Colon (tissue), 2 donors: Measurements from ENCODE around the gene AGL.
A peak's percentile ranks its signal among the peaks of the same experiment; 100 is the strongest.
"Not testable (repeated sequence)": the region's sequence is repeated elsewhere in the genome, so short reads cannot be mapped to it uniquely, and the experiment has no call there.

Source experiments
- FAIRE-seq: peaks from 2 replicates; lab custom pipeline; 2012; peaks lifted over from hg19 to GRCh38; lab: Jason Lieb, UNC
- donor health status: control.
- donor health status: control.

Gene AGL

DNA sequence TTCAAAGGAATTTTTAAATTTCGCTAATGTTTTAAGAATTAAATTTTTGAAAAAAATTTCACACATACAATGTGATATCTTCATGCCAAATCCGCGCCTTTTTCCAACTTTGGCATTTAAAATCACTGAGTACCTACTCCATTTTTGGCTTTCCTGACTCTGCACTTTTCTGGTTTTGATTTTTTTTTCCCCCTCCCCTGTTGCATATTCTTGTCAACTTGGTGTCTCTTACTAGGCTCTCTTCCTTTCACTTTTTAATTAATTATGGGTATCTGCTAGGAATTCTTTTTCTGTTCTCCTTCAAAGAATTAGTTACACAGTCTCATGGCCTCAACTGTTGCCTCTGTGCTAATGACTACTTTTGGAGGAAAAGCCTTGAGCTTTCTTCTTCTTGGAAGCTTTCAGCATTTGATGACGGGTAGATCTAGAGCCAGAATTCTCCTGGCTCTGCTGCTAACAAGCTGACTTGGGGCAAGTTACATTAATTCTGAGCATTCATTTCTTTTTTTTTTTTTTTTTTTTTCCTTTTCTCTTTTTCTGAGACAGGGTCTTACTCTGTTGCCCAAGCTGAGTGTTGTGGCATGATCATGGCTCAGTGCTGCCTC, 1.8 kb downstream of the AGL start:
- FAIRE-seq, result no peak

DNA sequence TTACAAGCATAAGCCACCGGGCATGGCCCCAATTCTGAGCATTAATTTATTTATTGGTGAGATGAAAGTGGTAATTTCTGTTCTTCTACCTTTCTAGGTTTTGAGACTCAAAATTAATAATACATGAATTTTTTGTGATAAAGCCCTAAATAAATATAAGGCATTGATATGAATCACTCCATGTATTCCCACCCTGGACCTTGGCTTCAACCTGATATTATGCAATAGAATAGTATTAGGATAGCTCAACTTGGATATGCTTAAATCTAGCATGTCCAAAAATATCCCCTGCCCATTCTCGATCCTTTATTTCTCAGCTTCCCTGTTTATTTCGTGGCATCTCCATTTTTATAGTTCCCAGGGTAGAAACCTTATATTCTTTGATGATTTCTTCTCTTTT, 2.5 kb downstream of the AGL start:
- no peak for FAIRE-seq

DNA sequence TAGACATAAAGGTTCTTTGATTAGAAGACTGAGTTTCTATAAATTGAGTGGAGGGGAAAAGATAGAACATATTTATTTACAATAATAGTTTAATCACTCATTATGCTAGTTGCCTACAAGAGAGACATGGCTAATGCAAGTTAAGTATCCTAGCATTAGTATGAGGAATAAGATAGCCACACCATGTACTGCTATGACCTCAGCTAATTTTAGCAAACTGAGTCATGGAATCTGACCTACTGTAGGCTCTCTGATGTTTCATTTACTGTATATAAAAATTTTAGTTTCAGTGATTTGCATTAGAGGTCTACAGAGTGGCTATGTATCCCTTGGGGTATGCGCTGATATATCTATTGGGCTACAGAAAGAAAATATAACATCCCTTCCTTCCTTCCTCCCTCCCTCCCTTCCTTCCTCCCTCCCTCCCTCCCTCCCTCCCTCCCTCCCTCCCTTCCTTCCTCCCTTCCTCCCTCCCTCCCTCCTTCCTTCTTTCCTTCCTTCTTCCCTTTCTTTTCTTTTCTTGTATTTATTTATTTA, 5.8 kb downstream of the AGL start:
- no peak for FAIRE-seq

DNA sequence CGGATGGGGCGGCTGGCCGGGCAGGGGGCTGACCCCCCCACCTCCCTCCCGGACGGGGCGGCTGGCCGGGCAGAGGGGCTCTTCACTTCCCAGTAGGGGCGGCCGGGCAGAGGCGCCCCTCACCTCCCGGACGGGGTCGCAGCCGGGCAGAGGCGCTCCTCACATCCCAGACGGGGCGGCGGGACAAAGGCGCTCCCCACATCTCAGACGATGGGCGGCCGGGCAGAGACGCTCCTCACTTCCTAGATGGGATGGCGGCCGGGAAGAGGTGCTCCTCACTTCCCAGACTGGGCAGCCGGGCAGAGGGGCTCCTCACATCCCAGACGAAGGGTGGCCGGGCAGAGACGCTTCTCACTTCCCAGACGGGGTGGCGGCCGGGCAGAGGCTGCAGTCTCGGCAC, 6.9 kb downstream of the AGL start:
- FAIRE-seq, result not testable (repeated sequence)

GRCh38 chr1:99858286-99858685, 8.1 kb downstream of the AGL start:
- no peak for FAIRE-seq

GRCh38 chr1:99858881-99859280, 8.7 kb downstream of the AGL start:
- FAIRE-seq, result no peak

DNA sequence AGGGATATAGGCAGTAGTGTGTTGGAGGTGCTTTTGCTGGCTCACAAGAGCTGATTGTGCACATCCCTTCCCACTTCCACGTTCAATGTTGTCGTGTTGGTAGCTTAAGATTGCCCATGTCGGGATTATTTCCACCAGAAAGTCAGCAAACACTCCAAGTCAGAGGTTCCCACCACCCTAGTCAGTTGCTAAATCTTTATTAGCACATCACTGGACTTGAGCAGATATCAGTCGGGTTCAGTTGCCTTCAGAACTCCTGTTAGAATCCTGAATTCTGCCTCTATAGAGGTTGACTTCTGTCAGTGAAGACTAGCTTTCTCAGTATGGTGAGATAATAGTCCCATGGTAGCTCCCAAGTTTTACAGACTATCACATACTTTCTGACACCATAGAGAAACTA, 10.5 kb downstream of the AGL start:
- FAIRE-seq, result no peak

DNA sequence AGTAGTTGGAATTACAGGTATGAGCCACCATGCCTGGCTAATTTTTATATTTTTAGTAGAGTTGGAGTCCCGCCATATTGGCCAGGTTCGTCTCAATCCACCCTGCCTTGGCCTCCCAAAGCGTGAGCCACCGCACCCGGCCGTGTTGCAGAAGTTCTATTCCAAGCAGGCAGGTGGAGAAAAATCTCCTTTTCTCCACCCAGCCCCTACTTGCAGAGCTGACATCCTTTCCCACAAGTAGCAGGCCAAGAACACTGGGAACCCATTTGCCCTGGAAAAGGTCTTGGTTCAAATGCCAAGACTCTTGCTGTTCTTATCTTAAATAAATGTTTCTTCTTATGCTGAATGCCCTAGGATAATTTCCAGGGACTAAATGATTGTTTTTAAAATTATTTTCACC, 17.5 kb downstream of the AGL start:
- FAIRE-seq, result no peak

DNA sequence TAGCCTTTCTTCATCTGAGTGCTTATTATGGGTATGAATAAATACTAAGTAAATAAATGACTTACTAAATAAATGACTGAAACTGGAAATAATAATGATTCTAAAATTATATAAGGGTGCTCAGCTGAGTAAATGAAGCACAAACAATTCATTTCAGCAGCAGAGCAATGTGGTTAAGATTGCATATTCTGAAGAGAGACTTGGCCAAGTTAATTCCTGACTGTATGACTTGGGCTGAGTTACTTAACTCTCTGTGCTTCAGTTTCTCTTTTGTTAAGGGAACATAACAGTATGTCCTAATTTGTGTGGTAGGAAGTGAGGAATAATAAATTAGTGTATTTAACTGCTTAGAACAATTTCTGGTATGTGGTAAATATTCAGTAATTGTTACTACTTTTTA, 19.1 kb downstream of the AGL start:
- no peak for FAIRE-seq

GRCh38 chr1:99869723-99870122, 19.6 kb downstream of the AGL start:
- no peak for FAIRE-seq

DNA sequence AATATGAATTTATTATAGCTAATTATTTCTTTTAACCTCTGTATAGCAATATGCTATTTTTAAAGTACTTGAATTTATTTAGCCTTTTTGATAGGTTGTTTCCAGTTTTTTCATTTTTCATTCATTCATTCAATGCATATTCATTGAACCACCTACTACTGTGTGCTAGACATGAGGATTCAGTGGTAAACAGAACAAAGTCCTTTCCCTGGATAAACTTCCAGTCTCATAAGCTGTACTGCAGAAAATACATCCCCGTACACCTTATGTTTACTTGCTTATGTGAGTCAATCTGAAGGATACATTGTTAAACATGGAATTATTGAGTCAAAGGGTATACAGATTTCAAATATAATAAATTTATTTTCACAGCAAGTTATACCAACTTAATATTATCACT, 21.9 kb downstream of the AGL start:
- peak; percentile 74 for FAIRE-seq

DNA sequence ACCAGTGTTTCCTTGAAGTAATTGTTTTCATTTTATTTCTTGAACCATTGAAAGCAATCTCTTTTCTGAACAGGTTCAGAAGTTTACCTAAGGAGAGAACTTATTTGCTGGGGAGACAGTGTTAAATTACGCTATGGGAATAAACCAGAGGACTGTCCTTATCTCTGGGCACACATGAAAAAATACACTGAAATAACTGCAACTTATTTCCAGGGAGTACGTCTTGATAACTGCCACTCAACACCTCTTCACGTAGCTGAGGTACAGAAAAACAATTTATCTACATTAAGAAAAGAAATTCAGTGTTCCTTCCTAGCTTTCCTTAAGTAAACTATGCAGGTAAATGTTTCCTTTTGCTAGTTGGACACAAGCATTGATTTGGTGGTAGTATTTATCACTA, 27.4 kb downstream of the AGL start:
- FAIRE-seq, result no peak

GRCh38 chr1:99886179-99886578, 36.0 kb downstream of the AGL start:
- FAIRE-seq, result no peak

GRCh38 chr1:99886841-99887240, 36.7 kb downstream of the AGL start:
- no peak for FAIRE-seq

DNA sequence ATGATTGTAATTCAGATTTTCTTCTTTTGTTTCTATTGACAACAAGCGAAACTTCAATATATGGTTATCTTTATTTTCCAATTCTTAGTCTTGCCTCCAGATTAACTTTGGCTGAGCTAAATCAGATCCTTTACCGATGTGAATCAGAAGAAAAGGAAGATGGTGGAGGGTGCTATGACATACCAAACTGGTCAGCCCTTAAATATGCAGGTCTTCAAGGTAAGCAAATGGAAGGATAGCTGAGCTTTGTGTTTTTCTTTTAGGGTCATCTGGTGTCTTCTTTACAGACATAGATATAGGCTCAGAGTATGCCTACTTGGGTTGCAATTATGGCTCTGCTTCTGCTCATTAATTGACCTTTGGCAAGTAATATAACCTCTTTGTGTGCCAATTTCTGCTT, 37.7 kb downstream of the AGL start:
- FAIRE-seq, result no peak

DNA sequence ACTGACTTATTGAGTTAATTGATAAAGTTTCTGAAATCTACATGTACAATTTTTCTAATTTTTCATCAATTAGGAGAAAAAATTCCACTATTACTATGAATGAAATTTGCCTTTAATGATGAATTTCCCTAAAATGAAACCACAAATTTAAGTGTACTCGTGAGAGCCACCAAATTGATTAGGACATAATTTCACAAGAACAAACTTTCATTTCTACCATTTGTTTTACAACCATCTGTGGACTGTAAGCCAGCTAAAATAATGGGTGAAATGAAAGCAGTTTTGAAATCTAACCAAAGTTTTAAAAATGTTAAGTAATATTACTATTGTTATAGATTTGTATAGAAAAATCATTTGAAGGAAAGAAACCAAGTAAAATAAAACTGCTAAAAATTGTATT, 41.8 kb downstream of the AGL start:
- no peak for FAIRE-seq

DNA sequence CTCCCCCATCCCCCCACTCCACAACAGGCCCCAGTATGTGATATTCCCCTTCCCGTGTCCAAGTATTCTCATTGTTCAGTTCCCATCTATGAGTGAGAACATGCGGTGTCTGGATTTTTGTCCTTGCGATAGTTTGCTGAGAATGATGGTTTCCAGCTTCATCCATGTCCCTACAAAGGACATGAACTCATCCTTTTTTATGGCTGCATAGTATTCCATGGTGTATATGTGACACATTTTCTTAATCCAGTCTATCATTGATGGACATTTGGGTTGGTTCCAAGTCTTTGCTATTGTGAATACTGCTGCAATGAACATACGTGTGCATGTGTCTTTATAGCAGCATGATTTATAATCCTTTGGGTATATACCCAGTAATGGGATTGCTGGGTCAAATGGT, 53.1 kb downstream of the AGL start:
- FAIRE-seq, result not testable (repeated sequence)

- no peak for FAIRE-seq
These were observed 56.4 kb downstream of the AGL start for GRCh38 chr1:99906535-99906934.

GRCh38 chr1:99917214-99917613, 67.1 kb downstream of the AGL start:
- FAIRE-seq, result no peak

DNA sequence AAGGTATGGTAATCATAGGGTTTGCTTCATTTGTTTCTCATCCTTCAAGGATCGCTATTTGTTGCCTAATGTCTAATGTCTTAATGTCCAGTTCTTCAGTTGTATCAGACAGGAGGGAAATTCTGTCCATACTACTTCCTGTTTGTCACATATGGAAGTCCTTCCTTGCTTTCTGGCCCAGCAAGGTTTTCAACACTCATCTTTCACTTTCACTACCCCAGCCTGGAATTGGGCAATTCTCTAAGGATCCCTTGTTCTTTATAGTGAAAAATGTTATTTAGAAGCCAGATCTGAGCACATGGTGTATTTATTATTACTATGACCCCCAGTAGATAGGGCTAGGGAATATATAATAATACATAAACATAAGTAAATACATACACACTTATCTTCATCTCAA, 69.1 kb downstream of the AGL start:
- no peak for FAIRE-seq

GRCh38 chr1:99934801-99935200, 84.6 kb downstream of the AGL start:
- no peak for FAIRE-seq

DNA sequence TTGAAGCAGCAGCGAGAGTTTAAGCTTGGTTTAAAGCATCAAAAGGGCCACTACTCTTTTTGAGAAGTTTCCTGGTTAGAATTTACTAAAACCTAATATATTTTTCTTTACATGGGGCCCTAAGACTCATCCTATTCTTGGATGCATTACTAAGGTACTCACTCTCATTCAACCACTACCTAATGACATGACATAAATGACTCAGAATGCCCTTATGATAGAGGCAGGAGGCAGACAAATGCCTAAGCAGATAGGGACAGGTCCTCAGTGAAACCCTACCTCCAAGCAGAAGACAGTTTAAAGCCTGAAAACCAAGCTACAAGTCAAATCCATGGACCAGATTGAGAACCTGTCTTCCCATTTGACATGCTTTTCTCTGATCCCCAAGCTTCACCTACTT, 85.4 kb downstream of the AGL start:
- no peak for FAIRE-seq

- FAIRE-seq, result no peak
These were observed 85.9 kb downstream of the AGL start for GRCh38 chr1:99936071-99936470.

DNA sequence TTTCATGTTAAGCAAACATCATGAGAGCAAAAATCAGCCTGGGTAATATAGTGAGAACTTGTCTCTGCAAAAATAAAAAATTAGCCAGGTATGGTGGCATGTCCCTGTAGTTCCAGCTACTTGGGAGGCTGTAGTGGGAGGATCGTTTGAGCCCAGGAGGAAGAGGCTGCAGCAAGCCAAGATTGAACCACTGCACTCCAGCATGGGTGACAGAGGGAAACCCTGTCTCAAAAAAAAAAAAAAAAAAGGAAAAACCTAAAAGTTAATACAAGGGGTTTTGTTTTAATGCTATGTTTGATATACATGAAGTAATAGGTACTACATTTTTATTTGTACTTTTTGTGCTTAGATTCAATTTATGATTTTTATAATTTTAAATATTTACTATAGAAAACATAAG, 92.6 kb downstream of the AGL start:
- FAIRE-seq, result no peak
